ENCODE measurements around the gene PUM2. TPM values are rescaled to one million over a fixed set of nuclear protein-coding genes. Genes with fewer than 3 reads are reported as not detected.

Gene PUM2
- total and polyA plus RNA-seq, 2 of the 13 experiments (the other 11 are each of a cell fraction or from before 2014, with no cell fraction given) = 69.6 to 69.8 TPM

DNA sequence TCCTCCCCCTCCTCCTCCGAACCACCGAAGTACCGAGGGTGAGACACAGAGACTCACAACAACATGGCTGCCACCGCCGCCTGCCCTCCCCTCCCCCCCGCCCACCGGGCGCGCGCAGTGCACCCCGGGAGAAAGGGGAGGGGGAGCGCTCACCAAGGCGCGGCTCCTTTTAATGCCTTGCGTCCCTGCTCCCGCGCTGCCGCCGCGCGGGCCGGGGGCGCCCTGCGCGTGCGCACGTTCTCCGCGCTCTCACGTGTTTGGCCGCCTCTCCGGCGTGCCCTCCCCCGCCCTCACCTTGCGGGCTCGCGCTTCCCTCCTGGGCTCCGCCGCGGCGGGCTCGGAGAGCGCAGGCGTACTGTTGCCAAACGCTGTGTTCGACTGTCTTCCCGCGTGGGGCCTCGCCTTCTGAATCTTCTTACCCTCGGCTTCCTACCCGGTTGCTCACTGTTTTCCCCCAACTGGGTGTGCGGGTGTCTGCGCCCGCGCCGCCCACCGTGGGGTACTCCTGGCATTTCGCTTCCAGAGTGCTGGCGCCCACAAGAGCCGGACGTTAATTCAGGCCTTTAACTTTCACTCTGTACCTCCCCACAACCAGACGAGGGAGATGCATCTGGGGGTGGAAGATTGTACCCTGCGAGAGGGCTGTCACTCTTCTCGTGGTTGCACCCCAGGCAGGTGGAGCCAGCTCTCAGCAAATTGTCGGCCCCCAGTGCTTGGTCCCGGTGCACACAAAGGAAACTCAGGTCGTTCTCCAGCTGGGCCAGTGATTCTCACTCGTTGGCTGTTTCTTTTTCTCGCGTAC is at the start of gene PUM2 (continued):
- TF ChIP-seq, protein P1, sequence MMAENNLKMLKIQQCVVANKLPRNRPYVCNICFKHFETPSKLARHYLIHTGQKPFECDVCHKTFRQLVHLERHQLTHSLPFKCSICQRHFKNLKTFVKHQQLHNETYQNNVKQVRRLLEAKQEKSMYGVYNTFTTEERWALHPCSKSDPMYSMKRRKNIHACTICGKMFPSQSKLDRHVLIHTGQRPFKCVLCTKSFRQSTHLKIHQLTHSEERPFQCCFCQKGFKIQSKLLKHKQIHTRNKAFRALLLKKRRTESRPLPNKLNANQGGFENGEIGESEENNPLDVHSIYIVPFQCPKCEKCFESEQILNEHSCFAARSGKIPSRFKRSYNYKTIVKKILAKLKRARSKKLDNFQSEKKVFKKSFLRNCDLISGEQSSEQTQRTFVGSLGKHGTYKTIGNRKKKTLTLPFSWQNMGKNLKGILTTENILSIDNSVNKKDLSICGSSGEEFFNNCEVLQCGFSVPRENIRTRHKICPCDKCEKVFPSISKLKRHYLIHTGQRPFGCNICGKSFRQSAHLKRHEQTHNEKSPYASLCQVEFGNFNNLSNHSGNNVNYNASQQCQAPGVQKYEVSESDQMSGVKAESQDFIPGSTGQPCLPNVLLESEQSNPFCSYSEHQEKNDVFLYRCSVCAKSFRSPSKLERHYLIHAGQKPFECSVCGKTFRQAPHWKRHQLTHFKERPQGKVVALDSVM (CRISPR knock-in tag; IDR thresholded peaks at IDR 0.05) = 0 out of 2 replicates have a peak, but pooled peaks have one; percentile 59
- no peak for TF ChIP-seq KDM1A (CRISPR knock-in tag; IDR thresholded peaks at IDR 0.05)
- TF ChIP-seq SMYD3 (CRISPR knock-in tag; IDR thresholded peaks at IDR 0.05) = no peak
- no peak for TF ChIP-seq ZFP1 (CRISPR knock-in tag; IDR thresholded peaks at IDR 0.05)
- peak; percentile 88; the same call in 1 of the 2 replicates for TF ChIP-seq ZNF678 (CRISPR knock-in tag; IDR thresholded peaks at IDR 0.05)
- peak; percentile 70; the same call in 1 of the 2 replicates for TF ChIP-seq ZSCAN9 (CRISPR knock-in tag; IDR thresholded peaks at IDR 0.05; ENCODE audit: borderline replicate concordance)
- TF ChIP-seq FIP1L1 (IDR thresholded peaks at IDR 0.05; ENCODE audit: borderline replicate concordance, insufficient read depth, low read depth, low read length) = peak; percentile 77; the same call in 1 of the 2 replicates
- TF ChIP-seq, protein P2, sequence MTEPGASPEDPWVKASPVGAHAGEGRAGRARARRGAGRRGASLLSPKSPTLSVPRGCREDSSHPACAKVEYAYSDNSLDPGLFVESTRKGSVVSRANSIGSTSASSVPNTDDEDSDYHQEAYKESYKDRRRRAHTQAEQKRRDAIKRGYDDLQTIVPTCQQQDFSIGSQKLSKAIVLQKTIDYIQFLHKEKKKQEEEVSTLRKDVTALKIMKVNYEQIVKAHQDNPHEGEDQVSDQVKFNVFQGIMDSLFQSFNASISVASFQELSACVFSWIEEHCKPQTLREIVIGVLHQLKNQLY (CRISPR knock-in tag; IDR thresholded peaks at IDR 0.05) = peak; percentile 93
- no peak for TF ChIP-seq PRPF4 (IDR thresholded peaks at IDR 0.05; ENCODE audit: low read depth, low read length, poor library complexity, severe bottlenecking)
- no peak; the same call in 1 of the 2 replicates for TF ChIP-seq JUNB (CRISPR knock-in tag; IDR thresholded peaks at IDR 0.05; ENCODE audit: borderline replicate concordance)
- TF ChIP-seq, protein P3, sequence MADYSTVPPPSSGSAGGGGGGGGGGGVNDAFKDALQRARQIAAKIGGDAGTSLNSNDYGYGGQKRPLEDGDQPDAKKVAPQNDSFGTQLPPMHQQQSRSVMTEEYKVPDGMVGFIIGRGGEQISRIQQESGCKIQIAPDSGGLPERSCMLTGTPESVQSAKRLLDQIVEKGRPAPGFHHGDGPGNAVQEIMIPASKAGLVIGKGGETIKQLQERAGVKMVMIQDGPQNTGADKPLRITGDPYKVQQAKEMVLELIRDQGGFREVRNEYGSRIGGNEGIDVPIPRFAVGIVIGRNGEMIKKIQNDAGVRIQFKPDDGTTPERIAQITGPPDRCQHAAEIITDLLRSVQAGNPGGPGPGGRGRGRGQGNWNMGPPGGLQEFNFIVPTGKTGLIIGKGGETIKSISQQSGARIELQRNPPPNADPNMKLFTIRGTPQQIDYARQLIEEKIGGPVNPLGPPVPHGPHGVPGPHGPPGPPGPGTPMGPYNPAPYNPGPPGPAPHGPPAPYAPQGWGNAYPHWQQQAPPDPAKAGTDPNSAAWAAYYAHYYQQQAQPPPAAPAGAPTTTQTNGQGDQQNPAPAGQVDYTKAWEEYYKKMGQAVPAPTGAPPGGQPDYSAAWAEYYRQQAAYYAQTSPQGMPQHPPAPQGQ (CRISPR knock-in tag; IDR thresholded peaks at IDR 0.05; ENCODE audit: borderline replicate concordance) = no peak
- TF ChIP-seq, protein P4, sequence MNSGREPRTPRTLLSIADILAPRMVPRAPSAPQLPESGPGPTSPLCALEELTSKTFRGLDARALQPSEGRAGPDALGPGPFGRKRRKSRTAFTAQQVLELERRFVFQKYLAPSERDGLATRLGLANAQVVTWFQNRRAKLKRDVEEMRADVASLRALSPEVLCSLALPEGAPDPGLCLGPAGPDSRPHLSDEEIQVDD (CRISPR knock-in tag; IDR thresholded peaks at IDR 0.05; ENCODE audit: borderline replicate concordance) = peak; percentile 89; the same call in 1 of the 2 replicates
- TF ChIP-seq, protein P5, sequence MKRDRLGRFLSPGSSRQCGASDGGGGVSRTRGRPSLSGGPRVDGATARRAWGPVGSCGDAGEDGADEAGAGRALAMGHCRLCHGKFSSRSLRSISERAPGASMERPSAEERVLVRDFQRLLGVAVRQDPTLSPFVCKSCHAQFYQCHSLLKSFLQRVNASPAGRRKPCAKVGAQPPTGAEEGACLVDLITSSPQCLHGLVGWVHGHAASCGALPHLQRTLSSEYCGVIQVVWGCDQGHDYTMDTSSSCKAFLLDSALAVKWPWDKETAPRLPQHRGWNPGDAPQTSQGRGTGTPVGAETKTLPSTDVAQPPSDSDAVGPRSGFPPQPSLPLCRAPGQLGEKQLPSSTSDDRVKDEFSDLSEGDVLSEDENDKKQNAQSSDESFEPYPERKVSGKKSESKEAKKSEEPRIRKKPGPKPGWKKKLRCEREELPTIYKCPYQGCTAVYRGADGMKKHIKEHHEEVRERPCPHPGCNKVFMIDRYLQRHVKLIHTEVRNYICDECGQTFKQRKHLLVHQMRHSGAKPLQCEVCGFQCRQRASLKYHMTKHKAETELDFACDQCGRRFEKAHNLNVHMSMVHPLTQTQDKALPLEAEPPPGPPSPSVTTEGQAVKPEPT (CRISPR knock-in tag; IDR thresholded peaks at IDR 0.05; ENCODE audit: low read depth) = peak; percentile 90
- peak; percentile 92 for TF ChIP-seq ZMYM4 (CRISPR knock-in tag; IDR thresholded peaks at IDR 0.05)
- TF ChIP-seq, protein P6, sequence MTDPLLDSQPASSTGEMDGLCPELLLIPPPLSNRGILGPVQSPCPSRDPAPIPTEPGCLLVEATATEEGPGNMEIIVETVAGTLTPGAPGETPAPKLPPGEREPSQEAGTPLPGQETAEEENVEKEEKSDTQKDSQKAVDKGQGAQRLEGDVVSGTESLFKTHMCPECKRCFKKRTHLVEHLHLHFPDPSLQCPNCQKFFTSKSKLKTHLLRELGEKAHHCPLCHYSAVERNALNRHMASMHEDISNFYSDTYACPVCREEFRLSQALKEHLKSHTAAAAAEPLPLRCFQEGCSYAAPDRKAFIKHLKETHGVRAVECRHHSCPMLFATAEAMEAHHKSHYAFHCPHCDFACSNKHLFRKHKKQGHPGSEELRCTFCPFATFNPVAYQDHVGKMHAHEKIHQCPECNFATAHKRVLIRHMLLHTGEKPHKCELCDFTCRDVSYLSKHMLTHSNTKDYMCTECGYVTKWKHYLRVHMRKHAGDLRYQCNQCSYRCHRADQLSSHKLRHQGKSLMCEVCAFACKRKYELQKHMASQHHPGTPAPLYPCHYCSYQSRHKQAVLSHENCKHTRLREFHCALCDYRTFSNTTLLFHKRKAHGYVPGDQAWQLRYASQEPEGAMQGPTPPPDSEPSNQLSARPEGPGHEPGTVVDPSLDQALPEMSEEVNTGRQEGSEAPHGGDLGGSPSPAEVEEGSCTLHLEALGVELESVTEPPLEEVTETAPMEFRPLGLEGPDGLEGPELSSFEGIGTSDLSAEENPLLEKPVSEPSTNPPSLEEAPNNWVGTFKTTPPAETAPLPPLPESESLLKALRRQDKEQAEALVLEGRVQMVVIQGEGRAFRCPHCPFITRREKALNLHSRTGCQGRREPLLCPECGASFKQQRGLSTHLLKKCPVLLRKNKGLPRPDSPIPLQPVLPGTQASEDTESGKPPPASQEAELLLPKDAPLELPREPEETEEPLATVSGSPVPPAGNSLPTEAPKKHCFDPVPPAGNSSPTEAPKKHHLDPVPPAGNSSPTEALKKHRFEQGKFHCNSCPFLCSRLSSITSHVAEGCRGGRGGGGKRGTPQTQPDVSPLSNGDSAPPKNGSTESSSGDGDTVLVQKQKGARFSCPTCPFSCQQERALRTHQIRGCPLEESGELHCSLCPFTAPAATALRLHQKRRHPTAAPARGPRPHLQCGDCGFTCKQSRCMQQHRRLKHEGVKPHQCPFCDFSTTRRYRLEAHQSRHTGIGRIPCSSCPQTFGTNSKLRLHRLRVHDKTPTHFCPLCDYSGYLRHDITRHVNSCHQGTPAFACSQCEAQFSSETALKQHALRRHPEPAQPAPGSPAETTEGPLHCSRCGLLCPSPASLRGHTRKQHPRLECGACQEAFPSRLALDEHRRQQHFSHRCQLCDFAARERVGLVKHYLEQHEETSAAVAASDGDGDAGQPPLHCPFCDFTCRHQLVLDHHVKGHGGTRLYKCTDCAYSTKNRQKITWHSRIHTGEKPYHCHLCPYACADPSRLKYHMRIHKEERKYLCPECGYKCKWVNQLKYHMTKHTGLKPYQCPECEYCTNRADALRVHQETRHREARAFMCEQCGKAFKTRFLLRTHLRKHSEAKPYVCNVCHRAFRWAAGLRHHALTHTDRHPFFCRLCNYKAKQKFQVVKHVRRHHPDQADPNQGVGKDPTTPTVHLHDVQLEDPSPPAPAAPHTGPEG (CRISPR knock-in tag; IDR thresholded peaks at IDR 0.05) = peak; percentile 81
